Muscle layer of colon (tissue), 2 donors: ENCODE data around the gene CLEC14A.

Experiments
- H3K27ac ChIP-seq: one replicate; pipeline ENCODE4 v1.7.0; 2013; ENCODE audit warnings: low read depth, mild to moderate bottlenecking, low read length, moderate library complexity
- H3K27me3 ChIP-seq, 2 donors: one replicate each; pipeline ENCODE4 v1.7.0; 2013; ENCODE audit warnings: low read length in 2 of 2, mild to moderate bottlenecking in 2 of 2; ENCODE audit not compliant: insufficient read depth in 2 of 2, control insufficient read depth in 1 of 2
- H3K36me3 ChIP-seq: one replicate; pipeline ENCODE4 v1.7.0; 2013; ENCODE audit warnings: mild to moderate bottlenecking, low read length; ENCODE audit not compliant: insufficient read depth
- H3K4me1 ChIP-seq: one replicate; pipeline ENCODE4 v1.7.0; 2013; ENCODE audit warnings: mild to moderate bottlenecking, low read length; ENCODE audit not compliant: insufficient read depth
- H3K4me3 ChIP-seq, 2 donors: one replicate each; pipeline ENCODE4 v1.7.0; 2013; ENCODE audit warnings: low read length in 2 of 2, low read depth in 1 of 2, mild to moderate bottlenecking in 1 of 2, moderate library complexity in 1 of 2
- H3K9ac ChIP-seq: one replicate; pipeline ENCODE4 v1.7.0; 2013; ENCODE audit warnings: low read length
- H3K9me3 ChIP-seq: one replicate; pipeline ENCODE4 v1.7.0; 2013; ENCODE audit warnings: mild to moderate bottlenecking, low read length
- donor health status: abdominal sarcoma.
- donor health status: Adenocarcinoma of cecum.

CLEC14A gene

DNA sequence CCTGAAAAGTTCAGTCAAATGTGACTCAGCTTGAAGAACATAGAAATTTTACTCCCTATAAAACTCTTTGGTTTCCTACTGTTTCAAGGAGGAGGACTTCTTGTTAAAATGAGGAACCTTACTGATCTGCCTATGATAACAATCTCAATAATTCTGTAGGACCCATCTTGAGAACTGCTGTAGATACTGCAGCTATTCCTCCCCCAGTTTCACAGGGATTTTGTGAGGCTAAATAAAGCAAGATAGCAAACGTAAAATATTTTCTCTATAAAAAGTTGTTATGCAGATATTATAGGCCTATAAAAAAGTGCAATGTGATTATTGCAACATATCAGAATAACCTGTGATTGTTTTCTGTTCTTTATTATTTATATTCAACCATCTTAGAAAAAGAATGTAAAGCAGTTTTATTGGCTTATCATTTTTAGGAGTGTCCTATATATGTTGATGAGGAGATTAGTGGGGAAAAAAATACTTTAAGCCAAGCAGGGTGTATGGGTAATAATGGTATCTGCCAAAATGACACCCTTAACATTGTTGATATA, 12.1 kb downstream of the CLEC14A start:
- H3K4me1 ChIP-seq: no peaks in the 10 kb centered on the region
- H3K9me3 ChIP-seq: no peaks in the 10 kb centered on the region
- H3K27me3 ChIP-seq: no peaks in the 10 kb centered on the region
- no peaks in the 10 kb centered on the region for H3K36me3 ChIP-seq
- H3K27ac ChIP-seq: no peak overlapping the region
- H3K4me3 ChIP-seq: no peak overlapping the region
- no peak overlapping the region for H3K9ac ChIP-seq

DNA sequence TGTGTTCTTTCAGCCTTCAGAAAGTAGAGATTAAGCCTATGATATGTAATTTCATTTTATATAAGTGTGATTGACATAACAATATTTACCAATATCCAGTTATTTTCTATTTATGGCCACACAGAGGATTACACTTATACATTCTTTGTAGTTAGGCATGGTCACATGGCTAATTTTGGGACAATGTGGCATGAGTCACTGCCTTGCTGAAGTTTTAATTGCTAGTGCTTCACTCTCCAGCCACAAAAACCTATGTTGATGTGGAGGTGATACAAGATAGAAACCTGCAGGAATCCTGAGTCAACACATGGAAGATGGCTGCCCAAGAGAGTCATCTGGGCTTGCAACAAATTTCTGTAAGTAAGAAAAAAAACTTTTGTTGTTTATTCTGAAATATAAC, 17.0 kb downstream of the CLEC14A start:
- Histone ChIP-seq H3K4me3 (no peak overlapping the region), H3K27me3 (no peaks in the 10 kb centered on the region), H3K36me3 (no peaks in the 10 kb centered on the region), H3K9ac (no peak overlapping the region), H3K27ac (no peak overlapping the region), H3K4me1 (no peaks in the 10 kb centered on the region), H3K9me3 (no peaks in the 10 kb centered on the region)

DNA sequence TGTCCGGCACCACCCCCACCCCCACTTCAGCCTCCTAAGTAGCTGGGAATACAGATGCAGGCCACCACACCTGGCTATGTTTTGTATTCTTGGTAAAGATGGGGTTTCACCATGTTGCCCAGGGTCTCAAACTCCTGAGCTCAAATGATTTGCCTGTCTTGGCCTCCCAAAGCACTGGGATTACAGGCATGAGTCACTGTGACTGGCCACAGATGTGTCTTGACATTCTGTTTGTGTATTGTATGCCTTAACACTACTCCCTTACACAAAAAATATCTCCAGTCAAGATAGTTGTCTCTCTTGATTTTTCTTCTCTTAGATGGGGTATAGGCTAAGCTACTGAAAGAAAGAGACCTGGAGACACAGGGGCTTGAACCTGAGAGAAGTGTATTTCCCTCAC, 17.6 kb downstream of the CLEC14A start:
- H3K4me1 ChIP-seq: no peaks in the 10 kb centered on the region
- no peaks in the 10 kb centered on the region for H3K36me3 ChIP-seq
- H3K27ac ChIP-seq: no peak overlapping the region
- H3K27me3 ChIP-seq: no peaks in the 10 kb centered on the region
- H3K9me3 ChIP-seq: no peaks in the 10 kb centered on the region
- H3K4me3 ChIP-seq: no peak overlapping the region
- H3K9ac ChIP-seq: no peak overlapping the region

DNA sequence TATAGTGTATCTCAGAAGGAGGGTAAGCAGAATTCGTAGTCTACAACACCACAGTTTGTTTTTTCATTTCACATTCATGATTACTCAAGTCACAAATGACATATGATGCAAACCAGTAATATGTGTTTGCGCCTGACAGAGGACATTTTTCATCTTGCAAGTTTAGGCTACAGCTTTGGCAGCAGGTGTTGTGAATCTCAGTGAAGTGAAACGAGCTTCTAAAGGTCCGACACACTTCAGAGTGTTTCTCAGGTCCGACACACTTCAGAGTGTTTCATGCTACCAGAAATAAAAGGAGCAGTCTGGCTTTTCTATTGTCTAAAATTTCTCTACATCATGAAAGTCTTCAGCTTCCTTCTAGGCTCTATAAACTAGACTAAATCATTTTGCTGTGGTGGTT, 22.7 kb downstream of the CLEC14A start:
- H3K4me3 ChIP-seq: no peak overlapping the region
- H3K9ac ChIP-seq: no peak overlapping the region
- H3K36me3 ChIP-seq: no peaks in the 10 kb centered on the region

DNA sequence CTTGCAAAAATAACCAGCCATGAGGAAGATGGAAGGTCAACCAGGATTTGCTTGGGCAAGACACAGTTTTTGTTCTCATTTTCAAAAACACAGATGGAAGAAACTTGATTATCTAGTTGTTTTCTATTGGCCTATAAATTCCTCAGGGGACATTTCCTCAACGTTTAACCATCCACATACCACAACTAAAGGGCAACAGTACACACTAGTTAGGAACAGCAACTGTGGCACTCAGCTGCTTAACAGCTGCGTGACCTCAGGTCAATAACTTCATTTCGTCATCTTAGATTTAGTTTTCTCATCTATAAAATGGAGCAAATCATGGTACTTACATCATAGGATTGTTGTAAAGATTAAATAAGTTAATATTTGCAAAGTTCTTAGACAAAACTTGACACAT, 29.5 kb downstream of the CLEC14A start:
- no peaks in the 10 kb centered on the region for H3K4me1 ChIP-seq
- no peaks in the 10 kb centered on the region for H3K36me3 ChIP-seq
- no peak overlapping the region for H3K9ac ChIP-seq
- H3K4me3 ChIP-seq: no peak overlapping the region
- H3K9me3 ChIP-seq: no peaks in the 10 kb centered on the region
- no peak overlapping the region for H3K27ac ChIP-seq
- H3K27me3 ChIP-seq: no peaks in the 10 kb centered on the region

More for the DNA sequence above, 22.7 kb downstream of the CLEC14A start:
- Histone ChIP-seq H3K27me3 (no peaks in the 10 kb centered on the region), H3K27ac (no peak overlapping the region), H3K9me3 (no peaks in the 10 kb centered on the region), H3K4me1 (no peaks in the 10 kb centered on the region)

DNA sequence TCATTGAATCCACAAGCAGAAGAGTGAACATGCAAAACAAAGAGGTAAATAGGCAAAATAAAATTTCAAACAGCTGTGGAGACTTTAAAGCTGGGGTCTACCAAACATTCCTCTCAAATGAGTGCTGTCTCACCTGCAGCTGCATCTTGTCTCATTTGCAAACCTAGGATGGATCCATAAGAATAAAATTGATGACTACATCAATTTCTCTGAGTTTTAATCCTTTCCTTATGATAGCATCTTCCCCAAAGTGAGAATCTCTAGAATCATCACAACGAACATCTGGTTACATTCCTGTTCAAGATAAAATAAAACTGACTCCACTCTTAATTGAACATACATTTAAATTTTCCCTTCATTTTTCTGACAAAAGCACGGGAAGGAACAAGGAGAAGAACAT, 29.9 kb downstream of the CLEC14A start:
- no peaks in the 10 kb centered on the region for H3K27me3 ChIP-seq
- H3K9ac ChIP-seq: no peak overlapping the region
- H3K27ac ChIP-seq: no peak overlapping the region
- no peaks in the 10 kb centered on the region for H3K36me3 ChIP-seq
- H3K9me3 ChIP-seq: no peaks in the 10 kb centered on the region
- H3K4me1 ChIP-seq: no peaks in the 10 kb centered on the region
- H3K4me3 ChIP-seq: no peak overlapping the region

DNA sequence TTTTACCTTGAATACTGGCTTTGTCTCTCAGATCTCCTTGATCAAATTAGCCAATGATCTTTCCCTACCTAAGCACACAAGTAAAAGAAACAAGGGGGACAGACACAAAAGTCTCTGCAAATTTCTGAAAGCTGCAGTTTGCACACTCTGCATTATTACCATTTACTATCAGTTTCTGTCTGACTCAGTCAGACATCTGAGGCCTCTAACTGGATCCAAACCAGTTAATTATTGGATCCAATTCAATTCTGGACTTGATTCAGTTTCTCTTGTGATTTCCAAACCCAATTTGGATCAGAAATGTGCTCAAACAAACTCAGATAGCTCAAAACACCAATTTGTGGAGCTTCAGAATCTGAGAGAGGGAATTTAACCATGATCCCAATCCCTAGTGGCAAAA, 31.6 kb downstream of the CLEC14A start:
- Histone ChIP-seq H3K9ac (no peak overlapping the region), H3K36me3 (no peaks in the 10 kb centered on the region), H3K9me3 (no peaks in the 10 kb centered on the region), H3K27ac (no peak overlapping the region), H3K27me3 (no peaks in the 10 kb centered on the region), H3K4me3 (no peak overlapping the region), H3K4me1 (no peaks in the 10 kb centered on the region)

DNA sequence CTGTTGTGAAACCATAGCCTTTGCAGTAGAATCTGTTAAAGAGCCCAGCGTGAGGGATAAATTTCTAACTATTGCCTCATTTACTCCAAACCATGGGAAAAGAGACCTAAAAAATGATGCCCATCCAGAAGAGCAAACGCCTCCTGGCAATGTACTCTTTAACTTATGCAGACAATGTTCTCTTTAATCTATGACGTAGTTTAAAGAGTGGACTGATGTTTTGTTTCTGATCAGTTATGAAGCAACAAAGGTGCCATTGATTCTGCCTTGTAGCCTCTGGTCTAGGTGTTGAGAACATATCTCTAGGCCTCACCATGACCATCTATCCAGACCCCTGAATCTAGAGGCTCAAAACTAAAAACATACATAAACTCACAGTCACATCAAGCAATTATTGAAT, 34.8 kb downstream of the CLEC14A start:
- Histone ChIP-seq H3K4me3 (no peak overlapping the region), H3K4me1 (no peaks in the 10 kb centered on the region)

DNA sequence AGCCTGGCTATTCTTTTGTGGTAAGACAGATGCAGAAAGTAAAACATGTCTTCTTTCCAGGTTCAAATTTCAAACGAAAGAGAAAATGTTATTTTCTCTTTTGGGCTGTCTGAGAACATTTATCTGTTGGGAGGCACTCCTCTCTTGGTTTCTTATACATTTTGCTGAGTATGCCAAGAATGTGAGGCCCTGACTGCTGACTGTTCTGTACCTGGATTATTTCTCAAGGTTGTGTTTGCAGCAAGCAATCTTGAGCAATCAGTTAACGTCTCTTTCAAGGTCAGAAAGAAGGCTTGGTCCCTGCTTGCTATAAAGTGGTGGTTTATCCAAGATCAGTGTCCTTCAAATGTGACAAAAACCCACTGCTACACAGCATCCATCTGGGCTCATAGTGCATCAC, 38.3 kb downstream of the CLEC14A start:
- Histone ChIP-seq H3K36me3 (no peaks in the 10 kb centered on the region), H3K27ac (no peak overlapping the region), H3K4me1 (no peaks in the 10 kb centered on the region), H3K9me3 (no peaks in the 10 kb centered on the region), H3K27me3 (no peaks in the 10 kb centered on the region), H3K4me3 (no peak overlapping the region), H3K9ac (no peak overlapping the region)

More for the DNA sequence above, 34.8 kb downstream of the CLEC14A start:
- Histone ChIP-seq H3K27ac (no peak overlapping the region), H3K27me3 (no peaks in the 10 kb centered on the region), H3K9ac (no peak overlapping the region), H3K9me3 (no peaks in the 10 kb centered on the region), H3K36me3 (no peaks in the 10 kb centered on the region)

DNA sequence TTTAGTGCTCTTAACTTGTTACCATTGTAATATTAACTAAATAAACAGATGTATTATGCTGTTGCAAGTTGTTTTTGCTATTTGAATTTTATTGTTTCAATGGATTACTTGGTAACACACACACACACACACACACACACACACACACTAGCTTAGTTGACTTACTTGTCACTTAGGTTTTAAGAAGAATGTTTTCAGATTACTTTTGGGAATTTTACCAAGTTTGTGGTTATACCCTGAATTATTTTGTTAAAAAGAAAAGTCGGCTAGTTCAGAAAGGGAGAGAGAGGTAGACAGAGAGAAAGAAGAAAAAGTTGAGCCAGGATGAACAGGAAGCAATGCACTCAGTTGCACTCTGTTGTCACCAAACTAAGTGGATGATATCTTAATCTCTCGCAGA, 42.9 kb downstream of the CLEC14A start:
- no peak overlapping the region for H3K4me3 ChIP-seq
- H3K27me3 ChIP-seq: peaks cover 0 to 34% of the 10 kb centered on the region in 2 donors
- no peak overlapping the region for H3K9ac ChIP-seq
- no peaks in the 10 kb centered on the region for H3K4me1 ChIP-seq
- no peaks in the 10 kb centered on the region for H3K9me3 ChIP-seq
- no peak overlapping the region for H3K27ac ChIP-seq
- no peaks in the 10 kb centered on the region for H3K36me3 ChIP-seq

DNA sequence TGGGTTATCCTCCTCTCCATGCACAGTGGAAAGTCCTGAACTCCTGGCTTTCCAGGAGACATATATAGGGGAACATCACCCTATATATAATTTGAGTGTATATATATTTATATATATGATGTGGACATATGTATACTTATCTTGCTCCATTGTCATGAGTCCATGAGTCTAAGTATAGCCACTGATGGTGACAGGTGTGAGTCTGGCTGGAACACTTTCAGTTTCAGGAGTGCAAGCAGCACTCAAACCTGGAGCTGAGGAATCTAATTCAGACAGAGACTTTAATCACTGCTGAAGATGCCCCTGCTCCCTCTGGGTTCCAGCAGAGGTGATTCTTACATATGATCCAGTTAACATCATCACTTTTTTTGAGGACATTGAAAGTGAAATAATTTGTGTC, 43.8 kb downstream of the CLEC14A start:
- H3K36me3 ChIP-seq: no peaks in the 10 kb centered on the region
- no peaks in the 10 kb centered on the region for H3K4me1 ChIP-seq
- no peaks in the 10 kb centered on the region for H3K9me3 ChIP-seq
- H3K27me3 ChIP-seq: peaks cover 0 to 36% of the 10 kb centered on the region in 2 donors
- no peak overlapping the region for H3K27ac ChIP-seq
- H3K4me3 ChIP-seq: no peak overlapping the region
- H3K9ac ChIP-seq: no peak overlapping the region

DNA sequence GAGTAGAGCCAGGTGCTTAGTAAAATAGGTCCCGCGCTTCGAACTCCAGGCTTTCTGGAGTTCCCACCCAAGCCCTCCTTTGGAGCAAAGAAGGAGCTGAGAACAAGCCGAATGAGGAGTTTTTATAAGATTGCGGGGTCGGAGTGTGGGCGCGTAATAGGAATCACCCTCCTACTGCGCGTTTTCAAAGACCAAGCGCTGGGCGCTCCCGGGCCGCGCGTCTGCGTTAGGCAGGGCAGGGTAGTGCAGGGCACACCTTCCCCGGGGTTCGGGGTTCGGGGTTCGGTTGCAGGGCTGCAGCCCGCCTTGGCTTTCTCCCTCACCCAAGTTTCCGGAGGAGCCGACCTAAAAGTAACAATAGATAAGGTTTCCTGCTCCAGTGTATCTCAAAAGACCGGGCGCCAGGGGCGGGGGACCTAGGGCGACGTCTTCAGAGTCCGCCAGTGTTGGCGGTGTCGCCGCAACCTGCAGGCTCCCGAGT, 44.6 kb downstream of the CLEC14A start:
- H3K27ac ChIP-seq: no peak overlapping the region
- no peaks in the 10 kb centered on the region for H3K4me1 ChIP-seq
- peaks cover 0 to 36% of the 10 kb centered on the region in 2 donors for H3K27me3 ChIP-seq
- no peak overlapping the region for H3K4me3 ChIP-seq
- H3K9me3 ChIP-seq: peaks cover 4% of the 10 kb centered on the region
- H3K36me3 ChIP-seq: no peaks in the 10 kb centered on the region
- H3K9ac ChIP-seq: no peak overlapping the region
